ENCODE results near the gene MYO9B.
A peak's percentile ranks its signal among the peaks of the same experiment; 100 is the strongest.
"Not testable (repeated sequence)": the region's sequence is repeated elsewhere in the genome, so short reads cannot be mapped to it uniquely, and the experiment has no call there.

The MYO9B gene

GRCh38 chr19:17121736-17122293, 46.2 kb downstream of the MYO9B start:
- DNase-seq, result no peak

DNA sequence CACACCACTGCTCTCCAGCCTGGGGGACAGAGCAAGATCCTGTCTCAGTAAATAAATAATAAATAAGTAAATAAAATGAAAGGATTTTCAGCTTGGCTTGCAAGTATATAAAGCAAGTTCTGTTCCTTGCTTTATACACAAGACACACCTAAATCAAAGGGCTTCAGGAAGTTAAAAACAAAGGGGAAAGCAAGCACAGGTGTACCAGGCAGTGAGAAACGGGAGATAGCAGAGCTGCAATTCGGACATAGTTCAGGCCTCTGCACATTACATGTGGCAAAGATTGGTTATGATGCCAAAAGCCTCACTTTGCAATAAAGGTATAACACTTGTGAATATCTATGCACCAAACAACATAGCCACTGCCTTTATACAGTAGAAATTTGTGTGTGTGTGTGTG, 47.5 kb downstream of the MYO9B start:
- DNase-seq, result no peak

DNA sequence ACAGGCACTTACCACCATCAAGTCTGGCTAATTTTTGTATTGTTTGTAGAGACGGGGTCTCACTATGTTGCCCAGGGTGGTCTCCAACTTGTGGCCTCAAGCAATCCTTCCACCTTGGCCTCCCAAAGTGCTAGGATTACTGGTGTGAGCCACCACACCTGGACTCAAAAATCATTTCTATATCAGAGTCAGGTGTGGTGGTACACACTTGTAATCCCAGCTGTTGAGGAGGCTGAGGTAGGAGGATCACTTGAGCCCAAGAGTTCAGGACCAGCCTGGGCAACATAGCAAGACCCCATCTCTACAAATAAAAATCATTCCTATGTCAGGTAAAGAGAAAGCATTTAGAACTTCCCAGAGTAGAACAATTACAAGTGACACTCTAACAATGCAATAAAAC, 48.4 kb downstream of the MYO9B start:
- DNase-seq, result no peak

DNA sequence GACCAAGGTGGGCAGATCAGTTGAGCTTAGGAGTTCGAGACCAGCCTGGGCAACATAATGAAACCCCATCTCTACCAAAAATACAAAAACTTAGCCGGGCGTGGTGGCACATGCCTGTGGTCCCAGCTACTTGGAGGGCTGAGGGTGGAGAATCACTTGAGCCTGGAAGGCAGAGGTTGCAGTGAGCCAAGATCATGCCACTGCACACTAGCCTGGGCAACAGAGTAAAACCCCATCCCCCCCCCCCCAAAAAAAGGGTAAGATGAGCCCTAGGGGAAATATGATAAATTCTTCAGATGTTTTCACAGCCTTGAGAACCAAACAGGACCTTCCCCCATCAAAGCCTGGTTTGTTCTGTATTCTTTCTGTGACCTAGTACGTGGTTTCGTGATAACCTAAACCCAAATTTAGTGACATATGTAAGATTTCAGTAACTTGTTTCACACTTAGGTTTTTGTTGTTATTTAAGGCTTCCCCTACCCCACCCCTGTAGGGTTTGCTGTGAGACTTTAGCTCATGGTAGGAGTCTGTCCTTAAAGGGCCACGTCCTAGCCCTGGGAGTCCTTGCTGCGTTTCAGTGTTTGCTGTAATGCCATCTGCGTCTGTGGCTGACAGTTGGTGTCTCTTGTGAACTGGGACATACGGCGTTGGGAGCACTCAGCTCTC, 49.6 kb downstream of the MYO9B start:
- DNase-seq, result peak; percentile 41

DNA sequence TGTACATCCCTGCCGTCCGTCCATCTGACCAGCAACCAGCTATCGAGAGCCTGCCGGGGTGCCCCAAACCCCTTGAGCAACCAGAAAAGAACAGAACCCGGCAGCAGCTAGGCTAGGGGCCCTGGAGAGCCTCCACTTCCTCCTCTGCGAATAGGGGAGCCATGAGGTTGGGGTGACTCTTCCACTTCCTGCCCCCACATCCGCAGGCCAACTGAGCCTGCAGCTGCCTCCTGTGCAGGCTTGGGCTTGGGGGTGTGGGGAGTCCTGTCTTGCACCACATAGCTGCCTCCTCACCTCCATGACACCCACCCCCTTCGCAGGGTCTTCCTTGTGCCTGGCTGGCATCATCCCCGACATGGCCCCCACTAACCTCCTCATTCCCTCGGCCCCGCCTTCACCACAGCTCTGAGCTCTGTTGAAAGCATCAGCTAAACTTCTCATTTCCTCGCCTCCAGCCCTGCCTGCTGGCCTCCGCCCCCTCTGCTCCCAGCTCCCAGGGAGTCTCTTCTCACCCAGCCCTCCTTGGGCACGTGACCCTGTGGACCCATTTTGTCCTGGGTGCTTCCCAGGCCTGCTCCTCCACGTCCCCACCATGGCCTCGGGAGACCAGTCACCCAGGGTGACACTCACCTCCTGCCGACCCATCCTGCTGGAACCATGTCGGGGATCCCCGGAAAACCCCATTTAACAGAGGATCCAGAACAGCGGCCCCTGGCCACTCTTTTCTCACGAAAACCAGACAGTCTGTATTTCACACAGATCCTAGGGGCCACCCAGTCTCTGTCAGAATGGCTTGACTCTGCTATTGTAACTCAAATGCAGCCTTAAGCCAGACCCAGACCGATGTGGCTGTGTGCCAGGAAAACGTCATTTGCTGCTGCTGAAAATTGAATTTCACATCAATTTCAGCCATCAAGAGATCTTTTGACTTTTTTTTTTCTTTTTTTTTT, 50.4 kb downstream of the MYO9B start:
- peak; percentile 61 for DNase-seq

- no peak for DNase-seq
These were observed 52.1 kb downstream of the MYO9B start for GRCh38 chr19:17127671-17128070.

DNA sequence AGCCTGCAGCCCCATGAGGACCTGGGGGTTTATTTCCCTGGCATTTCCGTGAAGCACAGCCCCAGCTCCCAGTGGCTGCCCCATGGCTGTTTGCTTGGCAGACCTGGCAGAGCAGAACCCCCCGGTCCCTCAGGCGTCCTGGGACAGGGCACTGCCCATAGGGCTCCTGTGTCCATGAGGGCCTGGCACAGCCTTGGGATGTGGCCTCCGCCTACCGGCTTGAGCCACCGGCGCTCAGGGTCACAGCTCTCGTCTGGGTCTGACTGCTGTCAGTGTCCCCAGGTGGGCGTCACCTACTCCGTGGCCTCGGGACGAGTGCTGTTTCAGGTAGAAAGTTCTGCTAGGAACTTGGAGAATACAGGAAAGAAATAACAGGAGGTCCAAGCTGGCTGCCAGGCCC, 52.8 kb downstream of the MYO9B start:
- no peak for DNase-seq

GRCh38 chr19:17128820-17129219, 53.2 kb downstream of the MYO9B start:
- no peak for DNase-seq

DNA sequence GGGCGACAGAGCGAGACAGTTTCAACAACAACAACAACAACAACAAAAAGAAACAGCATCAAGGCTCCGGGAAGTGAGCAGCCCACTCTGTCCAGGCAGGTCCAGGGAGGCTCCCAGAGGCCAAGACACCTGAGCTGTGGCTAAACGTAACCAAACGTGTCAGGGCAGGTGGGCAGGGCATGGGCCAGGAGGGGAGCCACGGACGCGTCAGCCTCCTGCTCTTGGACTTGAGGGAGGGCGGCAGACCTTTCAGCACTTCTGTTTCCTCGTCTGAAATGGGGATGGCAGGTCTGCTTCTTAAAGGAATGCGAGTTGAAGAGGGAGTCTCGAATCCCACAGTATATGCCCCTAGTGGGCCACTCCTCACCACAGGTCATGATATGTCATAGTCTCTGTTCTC, 53.8 kb downstream of the MYO9B start:
- DNase-seq, result no peak

- DNase-seq, result no peak
These were observed 59.6 kb downstream of the MYO9B start for GRCh38 chr19:17135001-17135853.

GRCh38 chr19:17136021-17136420, 60.4 kb downstream of the MYO9B start:
- DNase-seq, result no peak

- DNase-seq, result no peak
These were observed 61.0 kb downstream of the MYO9B start for GRCh38 chr19:17136617-17137016.

DNA sequence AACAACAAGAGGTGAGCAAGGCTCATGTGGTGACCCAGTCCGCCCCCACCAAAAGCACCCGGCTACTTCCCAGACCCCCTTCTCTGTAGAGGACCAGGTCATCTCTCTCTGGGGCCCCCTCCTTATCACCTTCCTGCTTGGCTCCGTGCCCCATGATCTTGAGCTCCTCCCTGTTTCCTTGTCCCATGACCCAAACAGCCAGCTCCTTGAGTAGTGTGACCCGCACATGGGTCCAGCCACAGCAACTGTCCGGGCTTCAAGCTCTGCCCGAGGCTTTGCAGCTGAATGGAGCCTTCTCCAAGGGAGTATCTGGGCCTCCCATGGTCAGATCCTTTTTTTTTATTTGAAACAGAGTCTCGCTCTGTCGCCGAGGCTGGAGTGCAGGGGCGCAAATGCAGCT, 61.8 kb downstream of the MYO9B start:
- DNase-seq, result no peak

DNA sequence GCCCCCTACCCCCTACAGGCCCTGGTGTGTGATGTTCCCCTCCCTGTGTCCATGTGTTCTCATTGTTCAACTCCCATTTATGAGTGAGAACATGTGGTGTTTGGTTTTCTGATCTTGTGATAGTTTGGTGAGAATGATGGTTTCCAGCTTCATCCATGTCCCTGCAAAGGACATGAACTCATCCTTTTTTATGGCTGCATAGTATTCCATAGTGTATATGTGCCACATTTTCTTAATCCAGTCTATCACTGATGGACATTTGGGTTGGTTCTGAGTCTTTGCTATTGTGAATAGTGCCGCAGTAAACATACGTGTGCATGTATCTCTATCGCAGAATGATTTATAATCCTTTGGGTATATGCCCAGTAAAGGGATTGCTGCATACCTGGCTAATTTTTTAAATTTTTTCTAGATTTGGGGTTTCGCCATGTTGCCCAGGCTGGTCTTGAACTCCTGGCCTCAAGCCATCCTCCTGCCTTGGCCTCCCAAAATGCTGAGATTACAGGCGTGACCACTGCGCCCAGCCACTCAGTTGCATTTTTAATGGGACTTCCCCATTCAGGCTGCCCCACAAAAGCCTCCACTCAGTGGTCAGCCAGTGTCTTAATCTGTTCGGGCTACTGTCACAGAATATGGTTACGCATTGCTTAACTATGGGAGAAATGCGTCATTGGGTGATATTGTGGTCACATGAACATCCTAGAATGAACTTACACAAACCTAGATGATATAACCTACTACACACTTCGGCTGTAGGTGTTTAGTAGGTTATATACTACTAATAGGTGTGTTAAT, 62.7 kb downstream of the MYO9B start:
- DNase-seq, result not testable (repeated sequence)

- no peak for DNase-seq
These were observed 63.5 kb downstream of the MYO9B start for GRCh38 chr19:17138937-17139598.

- not testable (repeated sequence) for DNase-seq
These were observed 69.2 kb downstream of the MYO9B start for GRCh38 chr19:17144771-17145170.

DNA sequence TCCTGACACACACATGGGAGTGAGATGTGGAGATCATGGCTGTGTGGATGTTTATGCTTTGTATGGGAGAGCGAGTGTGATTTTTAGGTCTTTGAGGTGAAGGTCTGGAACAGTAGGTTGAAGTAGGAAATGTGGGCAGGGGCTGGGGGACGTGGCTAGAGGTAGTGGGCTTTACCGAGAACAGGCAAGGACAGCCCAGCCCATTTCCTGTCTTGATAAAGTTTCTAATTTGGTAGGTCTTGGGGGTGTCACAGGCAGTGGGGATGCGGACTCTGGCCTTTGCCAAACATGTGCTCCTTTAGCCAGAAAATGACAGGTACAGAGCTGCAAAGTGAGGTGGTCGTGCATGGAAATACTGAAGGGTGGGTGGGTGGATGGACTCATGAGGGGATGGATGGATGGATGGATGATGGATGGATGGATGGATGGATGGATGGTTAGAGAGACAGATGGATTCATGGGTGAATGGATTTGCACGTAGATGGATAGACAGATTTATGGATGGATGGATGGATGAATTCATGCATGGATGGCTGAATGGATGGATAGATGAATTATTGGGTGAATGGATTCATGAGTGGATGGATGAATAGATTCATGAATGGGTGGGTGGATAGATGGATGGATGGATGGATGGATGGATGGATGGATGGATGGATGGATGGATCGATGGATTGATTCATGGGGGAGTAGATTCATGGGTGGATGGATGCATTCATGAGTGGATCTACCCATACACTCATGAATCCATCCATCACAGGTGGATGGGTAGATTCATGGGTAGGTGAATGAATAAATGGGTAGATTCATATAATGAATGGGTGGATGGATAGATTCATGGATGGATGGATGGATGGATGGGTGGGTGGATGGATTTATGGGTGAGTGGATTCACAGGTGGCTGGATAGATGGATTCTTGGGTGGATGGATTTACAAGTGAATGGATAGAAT, 70.2 kb downstream of the MYO9B start:
- DNase-seq, result no peak

DNA sequence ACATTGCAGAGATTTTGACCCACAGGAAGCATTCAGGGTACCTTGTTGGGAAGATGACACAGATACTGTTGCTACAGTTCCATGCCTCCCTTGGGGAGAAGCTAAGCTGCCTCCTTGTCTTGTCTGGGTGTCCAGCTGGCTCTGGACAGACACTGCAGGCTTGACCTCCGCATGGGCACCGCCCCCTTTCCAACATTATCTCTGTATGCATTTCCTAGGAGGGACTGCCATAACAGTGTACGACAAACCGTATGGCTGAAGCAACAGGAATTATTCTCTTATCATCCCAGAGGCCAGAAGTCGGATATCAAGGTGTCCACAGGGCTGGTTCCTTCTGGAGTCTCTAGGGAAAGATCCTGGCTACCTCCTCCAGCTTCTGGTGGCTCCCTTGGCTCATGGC, 72.6 kb downstream of the MYO9B start:
- no peak for DNase-seq

DNA sequence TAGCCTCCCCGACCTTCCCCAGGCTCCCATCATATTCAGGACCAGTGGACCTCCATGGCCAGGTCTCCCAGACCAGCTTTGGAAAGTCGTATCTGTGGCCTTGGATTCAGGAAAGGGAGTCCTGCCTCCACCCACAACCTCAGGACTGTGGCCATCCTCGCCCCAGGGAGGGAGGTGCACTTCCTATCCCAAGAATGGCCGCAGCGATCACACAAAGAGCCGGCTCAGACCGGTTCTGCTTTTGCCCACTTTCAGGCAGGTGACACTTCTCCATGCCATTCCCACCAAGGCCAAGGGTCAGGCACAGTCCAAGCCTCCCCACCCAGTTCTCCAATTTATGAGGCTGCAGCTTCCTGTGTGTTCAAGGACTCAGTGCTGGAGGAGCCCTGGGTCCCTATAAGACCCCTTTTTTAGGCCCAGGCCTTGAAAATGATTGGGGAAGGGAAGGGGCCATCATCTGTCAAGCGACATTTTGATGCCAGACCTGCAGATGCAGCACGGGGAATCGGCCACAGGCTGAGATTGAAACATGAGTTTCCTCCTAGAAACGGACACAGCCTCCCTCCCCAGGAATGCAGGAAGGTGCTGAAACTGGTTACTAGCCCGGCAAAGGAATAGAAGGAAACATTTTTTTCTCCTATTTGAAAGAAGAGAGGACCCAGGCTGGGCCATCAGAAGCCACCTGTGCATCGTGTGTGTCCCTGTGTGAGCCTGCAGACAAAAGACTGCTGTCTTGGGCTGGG, 74.0 kb downstream of the MYO9B start:
- no peak for DNase-seq

GRCh38 chr19:17153996-17154395, 78.4 kb downstream of the MYO9B start:
- DNase-seq, result no peak

Measured in stimulated activated CD4-positive, alpha-beta T cell treated with anti-CD3 and anti-CD28 coated beads, Interleukin-4, amount 100 ng/mL, for 24 hours (primary cell).